Transverse colon (tissue), 4 donors: ENCODE measurements around the gene C11orf42. TPM values are rescaled to one million over a fixed set of nuclear protein-coding genes. Genes with fewer than 3 reads are reported as not detected.

Source experiments
- DNase-seq: peaks from one replicate; pipeline ENCODE4 v3.0.0-alpha.2; 2019
- H3K27ac ChIP-seq, 4 donors: fragments of 200-600 bp; sonication (generic); 2 replicates each; pipeline ENCODE4 v1.5.1; 2016 to 2018; ENCODE audit warnings: inconsistent platforms in 4 of 4
- H3K27me3 ChIP-seq: fragments of 200-600 bp; sonication (generic); 2 replicates; pipeline ENCODE4 v1.5.1; 2017; ENCODE audit warnings: inconsistent platforms
- H3K36me3 ChIP-seq, 4 donors: fragments of 200-600 bp; sonication (generic); 2 replicates each; pipeline ENCODE4 v1.5.1; 2017 to 2019; ENCODE audit warnings: inconsistent platforms in 4 of 4
- H3K4me1 ChIP-seq, 4 donors: fragments of 200-600 bp; sonication (generic); 2 replicates each; pipeline ENCODE4 v1.5.1; 2017 to 2020; ENCODE audit warnings: inconsistent platforms in 4 of 4
- H3K4me3 ChIP-seq, 4 donors: fragments of 200-600 bp; sonication (generic); 1 replicate in 1 of 4; 2 replicates in 3 of 4; pipeline versions ENCODE4 v1.5.1 to v1.6.1; 2017 to 2019; ENCODE audit warnings: inconsistent platforms in 4 of 4
- H3K9me3 ChIP-seq, 2 donors: fragments of 200-600 bp; sonication (generic); 2 replicates each; pipeline ENCODE4 v1.5.1; 2017 to 2019; ENCODE audit warnings: inconsistent platforms in 2 of 2
- EP300 ChIP-seq: sonication (generic); formaldehyde crosslinking; IDR thresholded peaks from one replicate; pipeline ENCODE4 v1.6.1; 2017; ENCODE audit warnings: antibody characterized with exemption, low read depth
- POLR2A ChIP-seq: fragments of 450-650 bp; IDR thresholded peaks from one replicate; pipeline ENCODE4 v1.6.1; 2016; ENCODE audit warnings: antibody characterized with exemption, mild to moderate bottlenecking, moderate library complexity
- POLR2AphosphoS5 ChIP-seq, 3 donors: sonication (generic); formaldehyde crosslinking; IDR thresholded peaks; one replicate each; pipeline ENCODE4 v1.6.1; 2016; ENCODE audit warnings: antibody characterized with exemption in 3 of 3
- WGBS, 2 donors: methylation state at CpG; one replicate each; pipeline ENCODE4 v1.1.5; 2018; ENCODE audit warnings: low coverage in 1 of 2; 5-methylcytosine and 5-hydroxymethylcytosine counted together
- in situ Hi-C, 4 donors: fragments of 200-750 bp; cut with MboI; loops; one replicate each; pipeline versions ENCODE4 v1.15.0 to v1.15.1; 2017; ENCODE audit warnings: low sequenced_read_pairs in 3 of 4, low pct_ligation_motif_present in 1 of 4, low pct_unique_long_range_greater_than_20kb in 1 of 4
- intact Hi-C: fragments of 100-400 bp; cut with DNase I; formaldehyde crosslinking; loops from one replicate; pipeline ENCODE4 v1.15.1; 2023; ENCODE audit warnings: low total_unique reads
- total RNA-seq, 4 donors: library from RNA; depleted of rRNA; stranded (reverse); fragments of >200 nt; gene quantifications; one replicate each; pipeline ENCODE4 v1.1.0, GENCODE V29; 2016
- TF ChIP-seq, protein P1 (sequence below), 5 experiments: fragments of 200-600 bp in 3 of 5; fragments of 450-650 bp in 2 of 5; sonication (generic) in 3 of 5; IDR thresholded peaks; 1 replicate in 2 of 5; 2 replicates in 3 of 5; pipeline ENCODE4 v1.5.1; 2016 to 2017; ENCODE audit warnings: antibody characterized with exemption in 5 of 5, inconsistent platforms in 3 of 5, mild to moderate bottlenecking in 2 of 5, moderate library complexity in 1 of 5

The C11orf42 gene
- total RNA-seq, 4 donors from 2014 or later = not detected

- in situ Hi-C loops (no loop called here), intact Hi-C loops (loop anchor here (5.0 kb wide), 1 partner anchor 102 kb away; no protein-coding TSS in a partner anchor)
- Histone ChIP-seq H3K9me3 (no peaks in the 10 kb centered on the region), H3K4me1 (peaks cover 4 to 9% (median 6%) of the 10 kb centered on the region in 4 donors), H3K27me3 (no peaks in the 10 kb centered on the region), H3K27ac (no peak overlapping the region), H3K36me3 (no peaks in the 10 kb centered on the region), H3K4me3 (no peak overlapping the region)
- peak; percentile 67 for DNase-seq
- TF ChIP-seq POLR2A (no peak), EP300 (no peak), POLR2AphosphoS5 (IDR thresholded peaks at IDR 0.05) (no peak)
- 40% methylated on average over 3 of the region's 3 CpGs; no CpG with 5 or more reads in 1 of the 2 donors for WGBS, 2 donors
Observed at GRCh38 chr11:6249770-6250555, 44.6 kb downstream of the C11orf42 start.

DNA sequence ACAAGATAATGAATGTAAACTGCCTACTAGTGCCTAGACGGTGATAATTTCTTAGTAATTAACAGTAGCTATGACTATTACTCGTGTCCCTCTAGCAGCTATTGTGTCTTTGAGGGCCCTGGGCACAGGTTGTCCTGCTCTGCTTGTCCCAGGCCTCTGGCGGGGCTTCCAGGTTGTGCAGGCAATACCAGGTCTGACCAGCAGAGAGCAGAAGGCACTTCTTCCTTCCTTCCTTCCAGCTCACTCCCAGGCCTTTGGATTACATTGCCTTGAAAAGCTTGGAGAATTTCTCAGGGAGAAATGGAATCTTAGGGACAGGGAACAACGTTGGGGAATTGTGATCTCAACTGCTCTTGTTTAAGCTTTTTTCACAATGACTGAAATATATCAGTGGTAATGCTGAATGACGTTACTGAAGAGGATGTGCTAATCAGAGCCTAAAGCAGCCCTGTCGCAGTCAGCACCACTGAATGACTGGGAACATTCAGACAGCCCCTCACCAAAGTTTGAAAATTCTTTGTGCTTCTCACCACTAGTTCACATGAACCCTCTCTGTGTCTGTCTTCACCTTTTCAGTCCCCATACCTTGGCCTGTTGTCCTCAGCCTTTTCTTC, 45.9 kb downstream of the C11orf42 start:
- DNase-seq = peak; percentile 82
- intact Hi-C loops (loop anchor here (5.0 kb wide), 1 partner anchor 101 kb away; no protein-coding TSS in a partner anchor), in situ Hi-C loops (no loop called here)
- H3K9me3 ChIP-seq = no peaks in the 10 kb centered on the region
- no peak overlapping the region for H3K4me3 ChIP-seq
- H3K4me1 ChIP-seq = peaks cover 4 to 9% (median 6%) of the 10 kb centered on the region in 4 donors
- H3K27me3 ChIP-seq = peaks cover 8% of the 10 kb centered on the region
- WGBS, 2 donors = 48 to 54% methylated on average over 3 to 6 of the region's 6 CpGs
- peak overlapping the region; percentile 36 to 71 (median 46) for H3K27ac ChIP-seq
- TF ChIP-seq POLR2A (no peak), POLR2AphosphoS5 (IDR thresholded peaks at IDR 0.05) (no peak), EP300 (no peak)
- TF ChIP-seq, protein P1, sequence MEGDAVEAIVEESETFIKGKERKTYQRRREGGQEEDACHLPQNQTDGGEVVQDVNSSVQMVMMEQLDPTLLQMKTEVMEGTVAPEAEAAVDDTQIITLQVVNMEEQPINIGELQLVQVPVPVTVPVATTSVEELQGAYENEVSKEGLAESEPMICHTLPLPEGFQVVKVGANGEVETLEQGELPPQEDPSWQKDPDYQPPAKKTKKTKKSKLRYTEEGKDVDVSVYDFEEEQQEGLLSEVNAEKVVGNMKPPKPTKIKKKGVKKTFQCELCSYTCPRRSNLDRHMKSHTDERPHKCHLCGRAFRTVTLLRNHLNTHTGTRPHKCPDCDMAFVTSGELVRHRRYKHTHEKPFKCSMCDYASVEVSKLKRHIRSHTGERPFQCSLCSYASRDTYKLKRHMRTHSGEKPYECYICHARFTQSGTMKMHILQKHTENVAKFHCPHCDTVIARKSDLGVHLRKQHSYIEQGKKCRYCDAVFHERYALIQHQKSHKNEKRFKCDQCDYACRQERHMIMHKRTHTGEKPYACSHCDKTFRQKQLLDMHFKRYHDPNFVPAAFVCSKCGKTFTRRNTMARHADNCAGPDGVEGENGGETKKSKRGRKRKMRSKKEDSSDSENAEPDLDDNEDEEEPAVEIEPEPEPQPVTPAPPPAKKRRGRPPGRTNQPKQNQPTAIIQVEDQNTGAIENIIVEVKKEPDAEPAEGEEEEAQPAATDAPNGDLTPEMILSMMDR (IDR thresholded peaks at IDR 0.05) = peak; percentile 79 to 97 (median 90)
- no peaks in the 10 kb centered on the region for H3K36me3 ChIP-seq

GRCh38 chr11:6251990-6252473, 46.7 kb downstream of the C11orf42 start:
- H3K4me3 ChIP-seq = no peak overlapping the region
- peak overlapping the region; percentile 36 to 71 (median 46) for H3K27ac ChIP-seq
- peak; percentile 29 for DNase-seq
- H3K9me3 ChIP-seq = no peaks in the 10 kb centered on the region
- WGBS, 2 donors = 47 to 50% methylated on average over 1 to 6 of the region's 6 CpGs
- intact Hi-C loops = loop anchor here (5.0 kb wide), 1 partner anchor 100 kb away; no protein-coding TSS in a partner anchor
- H3K4me1 ChIP-seq = peaks cover 4 to 9% (median 6%) of the 10 kb centered on the region in 4 donors
- H3K27me3 ChIP-seq = peaks cover 16% of the 10 kb centered on the region
- TF ChIP-seq POLR2AphosphoS5 (IDR thresholded peaks at IDR 0.05) (no peak), EP300 (no peak)
- H3K36me3 ChIP-seq = no peaks in the 10 kb centered on the region
- in situ Hi-C loops = no loop called here

GRCh38 chr11:6253197-6253596, 47.8 kb downstream of the C11orf42 start:
- no peaks in the 10 kb centered on the region for H3K36me3 ChIP-seq
- H3K9me3 ChIP-seq = no peaks in the 10 kb centered on the region
- TF ChIP-seq POLR2AphosphoS5 (IDR thresholded peaks at IDR 0.05) (no peak), EP300 (no peak), POLR2A (no peak)
- in situ Hi-C loops = no loop called here
- intact Hi-C loops = loop anchor here (5.0 kb wide), 1 partner anchor 99 kb away; no protein-coding TSS in a partner anchor
- no peak overlapping the region for H3K27ac ChIP-seq
- DNase-seq = no peak
- H3K27me3 ChIP-seq = peaks cover 27% of the 10 kb centered on the region
- 60 to 62% methylated on average over 1 of the region's 1 CpG for WGBS, 2 donors
- peaks cover 4 to 9% (median 6%) of the 10 kb centered on the region in 4 donors for H3K4me1 ChIP-seq
- H3K4me3 ChIP-seq = no peak overlapping the region

GRCh38 chr11:6258141-6258540, 52.8 kb downstream of the C11orf42 start:
- H3K27me3 ChIP-seq = peaks cover 62% of the 10 kb centered on the region
- DNase-seq = no peak
- TF ChIP-seq EP300 (no peak), POLR2AphosphoS5 (IDR thresholded peaks at IDR 0.05) (no peak), POLR2A (no peak)
- TF ChIP-seq, protein P1 (IDR thresholded peaks at IDR 0.05) = no peak
- in situ Hi-C loops (no loop called here), intact Hi-C loops (no loop called here)
- 79 to 83% methylated on average over 2 to 3 of the region's 3 CpGs for WGBS, 2 donors
- peaks cover 5 to 18% (median 16%) of the 10 kb centered on the region in 4 donors for H3K4me1 ChIP-seq
- no peaks in the 10 kb centered on the region for H3K9me3 ChIP-seq
- no peak overlapping the region for H3K4me3 ChIP-seq
- H3K27ac ChIP-seq = no peak overlapping the region
- H3K36me3 ChIP-seq = no peaks in the 10 kb centered on the region
